PFSK-1 (cell line): ENCODE measurements around the gene PAPSS1.

Experiments
- FOXP2 ChIP-seq: optimal IDR thresholded peaks from 2 replicates; pipeline ENCODE3; 2011; ENCODE audit warnings: borderline replicate concordance, control low read depth, inconsistent platforms; ENCODE audit not compliant: insufficient read depth; ENCODE audit errors: extremely low read length, extremely low read depth
- POLR2AphosphoS5 ChIP-seq: IDR thresholded peaks from 2 replicates; pipeline ENCODE4 v1.6.1; 2012; ENCODE audit warnings: low read depth, mild to moderate bottlenecking, control low read depth, low read length, moderate library complexity
- SIN3A ChIP-seq: IDR thresholded peaks from 2 replicates; pipeline ENCODE4 v1.6.1; 2012; ENCODE audit warnings: mild to moderate bottlenecking, low read length, moderate library complexity, borderline replicate concordance; ENCODE audit not compliant: insufficient read depth
- TAF1 ChIP-seq: IDR thresholded peaks from 2 replicates; pipeline ENCODE4 v1.6.1; 2012; ENCODE audit warnings: low read length, control low read depth, borderline replicate concordance; ENCODE audit not compliant: insufficient read depth
- TF ChIP-seq, protein P1 (sequence below), 2 experiments: IDR thresholded peaks; 2 replicates each; pipeline versions ENCODE4 v1.6.1 to v1.8.0; 2011 to 2012; ENCODE audit warnings: low read depth in 2 of 2, low read length in 2 of 2, control low read depth in 1 of 2, inconsistent platforms in 1 of 2, mild to moderate bottlenecking in 1 of 2, moderate library complexity in 1 of 2; ENCODE audit not compliant: insufficient read depth in 1 of 2

The PAPSS1 gene

DNA sequence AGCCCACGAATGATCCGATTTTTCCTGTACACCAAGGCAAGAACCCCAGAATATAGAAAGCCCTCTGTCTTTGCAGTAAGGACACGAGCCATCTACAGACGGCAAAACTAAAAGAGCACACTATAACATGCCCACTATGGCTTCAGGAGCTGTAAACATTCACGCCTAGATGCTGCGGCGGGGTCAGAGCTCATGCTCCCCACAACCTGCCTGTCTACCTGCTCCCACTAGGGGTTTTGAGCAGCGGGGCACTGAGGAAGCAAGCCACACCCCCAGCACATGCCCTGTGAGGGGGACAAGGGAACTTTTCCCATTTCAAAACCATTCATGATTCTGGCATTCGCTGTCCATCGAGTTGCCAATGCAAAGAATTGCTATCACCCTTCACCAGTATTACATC lies 144.8 kb downstream of the PAPSS1 start:
- TF ChIP-seq TAF1: no peak
- TF ChIP-seq FOXP2: no peak
- TF ChIP-seq, protein P1, sequence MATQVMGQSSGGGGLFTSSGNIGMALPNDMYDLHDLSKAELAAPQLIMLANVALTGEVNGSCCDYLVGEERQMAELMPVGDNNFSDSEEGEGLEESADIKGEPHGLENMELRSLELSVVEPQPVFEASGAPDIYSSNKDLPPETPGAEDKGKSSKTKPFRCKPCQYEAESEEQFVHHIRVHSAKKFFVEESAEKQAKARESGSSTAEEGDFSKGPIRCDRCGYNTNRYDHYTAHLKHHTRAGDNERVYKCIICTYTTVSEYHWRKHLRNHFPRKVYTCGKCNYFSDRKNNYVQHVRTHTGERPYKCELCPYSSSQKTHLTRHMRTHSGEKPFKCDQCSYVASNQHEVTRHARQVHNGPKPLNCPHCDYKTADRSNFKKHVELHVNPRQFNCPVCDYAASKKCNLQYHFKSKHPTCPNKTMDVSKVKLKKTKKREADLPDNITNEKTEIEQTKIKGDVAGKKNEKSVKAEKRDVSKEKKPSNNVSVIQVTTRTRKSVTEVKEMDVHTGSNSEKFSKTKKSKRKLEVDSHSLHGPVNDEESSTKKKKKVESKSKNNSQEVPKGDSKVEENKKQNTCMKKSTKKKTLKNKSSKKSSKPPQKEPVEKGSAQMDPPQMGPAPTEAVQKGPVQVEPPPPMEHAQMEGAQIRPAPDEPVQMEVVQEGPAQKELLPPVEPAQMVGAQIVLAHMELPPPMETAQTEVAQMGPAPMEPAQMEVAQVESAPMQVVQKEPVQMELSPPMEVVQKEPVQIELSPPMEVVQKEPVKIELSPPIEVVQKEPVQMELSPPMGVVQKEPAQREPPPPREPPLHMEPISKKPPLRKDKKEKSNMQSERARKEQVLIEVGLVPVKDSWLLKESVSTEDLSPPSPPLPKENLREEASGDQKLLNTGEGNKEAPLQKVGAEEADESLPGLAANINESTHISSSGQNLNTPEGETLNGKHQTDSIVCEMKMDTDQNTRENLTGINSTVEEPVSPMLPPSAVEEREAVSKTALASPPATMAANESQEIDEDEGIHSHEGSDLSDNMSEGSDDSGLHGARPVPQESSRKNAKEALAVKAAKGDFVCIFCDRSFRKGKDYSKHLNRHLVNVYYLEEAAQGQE (IDR thresholded peaks at IDR 0.05; ENCODE audit: insufficient read depth in 1 of 2, low read depth in 2 of 2, low read length in 2 of 2): no peak
- no peak for TF ChIP-seq POLR2AphosphoS5
- no peak for TF ChIP-seq SIN3A

DNA sequence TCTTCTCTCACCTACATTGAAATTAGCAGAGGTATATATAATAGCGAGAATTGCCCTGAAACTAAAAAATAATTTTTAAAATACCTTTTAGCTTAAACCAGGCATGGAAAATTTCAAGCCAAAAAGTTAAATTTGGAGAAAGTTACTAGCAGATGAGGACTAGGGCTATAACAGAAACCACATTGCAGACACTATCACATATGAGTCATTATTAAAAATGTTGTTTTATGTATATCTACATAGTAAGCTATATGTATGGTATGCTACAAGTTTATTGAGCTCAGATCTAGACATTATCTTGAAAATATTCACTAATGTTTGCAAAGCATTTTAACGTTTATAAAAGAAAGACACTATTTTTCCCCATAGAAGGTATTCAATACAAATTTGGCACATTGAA lies 147.8 kb downstream of the PAPSS1 start:
- TF ChIP-seq TAF1 (no peak), SIN3A (no peak), POLR2AphosphoS5 (no peak), FOXP2 (no peak)
- TF ChIP-seq, protein P1 (IDR thresholded peaks at IDR 0.05; ENCODE audit: insufficient read depth in 1 of 2, low read depth in 2 of 2, low read length in 2 of 2): no peak

DNA sequence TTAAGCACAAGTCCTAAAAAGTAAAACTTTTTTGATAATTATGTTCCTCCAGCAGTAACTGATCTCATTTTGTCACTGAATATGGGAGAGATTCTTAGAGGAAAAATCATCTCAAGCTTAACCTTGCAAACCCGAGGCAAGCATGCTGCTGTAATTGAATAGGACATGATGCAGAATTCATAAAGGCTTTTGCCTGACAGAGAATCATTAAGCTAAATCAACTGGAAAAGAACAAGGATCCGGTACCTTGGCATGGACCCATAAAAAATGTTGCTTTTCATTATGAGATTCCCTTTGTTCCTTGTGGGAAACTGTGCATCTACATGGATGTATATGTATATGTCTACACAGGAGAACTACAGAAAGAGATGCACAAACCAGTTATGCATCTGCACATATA lies 149.1 kb downstream of the PAPSS1 start:
- TF ChIP-seq TAF1 (no peak), SIN3A (no peak), FOXP2 (no peak), POLR2AphosphoS5 (no peak)
- TF ChIP-seq, protein P1 (IDR thresholded peaks at IDR 0.05; ENCODE audit: insufficient read depth in 1 of 2, low read depth in 2 of 2, low read length in 2 of 2): no peak

DNA sequence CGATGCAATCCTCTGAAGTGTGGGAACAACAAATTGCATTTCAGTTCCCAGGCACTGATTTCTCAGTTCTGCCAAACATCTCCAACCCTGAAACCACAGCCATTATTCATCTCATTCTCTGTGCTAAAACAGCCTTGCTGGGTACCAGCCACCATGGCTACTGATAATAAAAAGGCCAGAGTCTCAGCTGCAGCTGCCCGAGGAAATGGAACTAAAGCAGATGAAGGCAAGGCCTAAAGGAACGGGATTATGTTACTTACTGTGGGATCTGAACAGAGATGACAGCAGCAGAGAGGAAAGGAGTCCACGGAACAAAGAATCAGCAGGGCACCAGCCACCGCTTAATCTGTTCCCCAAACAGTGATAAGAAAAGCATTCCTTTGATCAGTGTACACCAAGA lies 155.7 kb downstream of the PAPSS1 start:
- TF ChIP-seq TAF1: no peak
- TF ChIP-seq FOXP2: no peak
- no peak for TF ChIP-seq SIN3A
- TF ChIP-seq POLR2AphosphoS5: no peak
- TF ChIP-seq, protein P1 (IDR thresholded peaks at IDR 0.05; ENCODE audit: insufficient read depth in 1 of 2, low read depth in 2 of 2, low read length in 2 of 2): no peak
